HEK293 (cell line): Measurements from ENCODE around the gene DST.

ENCODE experiments used
- CTCF ChIA-PET: fragments of 350-600 bp; formaldehyde crosslinking; extraction: SDS; loops from one replicate; lab custom pipeline; 2021; ENCODE audit warnings: antibody characterized with exemption; lab: Yijun Ruan, JAX
- POLR2A ChIA-PET: fragments of 300-600 bp; formaldehyde crosslinking; extraction: SDS; loops from one replicate; lab custom pipeline; 2020; ENCODE audit warnings: antibody characterized with exemption, inconsistent platforms; lab: Yijun Ruan, JAX
- H3K27ac ChIP-seq: fragments of 200-500 bp; sonication (Bioruptor generic); 2 replicates; pipeline ENCODE4 v1.5.1; 2014; ENCODE audit warnings: low read depth, low read length, control low read depth, inconsistent platforms; ENCODE audit errors: extremely low read depth
- H3K36me3 ChIP-seq, 2 experiments: fragments of 200-500 bp in 1 of 2; sonication (Bioruptor generic) in 1 of 2; 1 replicate in 1 of 2; 2 replicates in 1 of 2; pipeline ENCODE4 v1.5.1; 2014 to 2017; ENCODE audit warnings: inconsistent platforms in 2 of 2, low read length in 2 of 2; ENCODE audit not compliant: control insufficient read depth in 2 of 2, insufficient read depth in 1 of 2
- H3K4me1 ChIP-seq: fragments of 200-500 bp; sonication (Bioruptor generic); 2 replicates; pipeline ENCODE4 v1.5.1; 2014; ENCODE audit warnings: mild to moderate bottlenecking, low read length, inconsistent platforms; ENCODE audit not compliant: control insufficient read depth, insufficient read depth
- H3K4me3 ChIP-seq: 2 replicates; pipeline ENCODE4 v1.5.1; 2011; ENCODE audit warnings: low read depth, mild to moderate bottlenecking, control low read depth, low read length, moderate library complexity
- H3K9me3 ChIP-seq: fragments of 200-500 bp; sonication (Bioruptor generic); 2 replicates; pipeline ENCODE4 v1.5.1; 2014; ENCODE audit warnings: low read depth, low read length, inconsistent platforms; ENCODE audit not compliant: control insufficient read depth, insufficient read depth
- KLF10 ChIP-seq: fragments of 450-650 bp; IDR thresholded peaks from 2 replicates; pipeline ENCODE4 v1.5.1; 2018; ENCODE audit warnings: missing biosample characterization, mild to moderate bottlenecking, missing genetic modification characterization
- PRDM4 ChIP-seq: fragments of 450-650 bp; formaldehyde crosslinking; IDR thresholded peaks from 2 replicates; pipeline ENCODE4 v1.5.1; 2017; ENCODE audit warnings: missing biosample characterization, missing genetic modification characterization
- TCF7L2 ChIP-seq: IDR thresholded peaks from 2 replicates; pipeline ENCODE4 v1.6.1; 2011; ENCODE audit warnings: low read depth, mild to moderate bottlenecking, inconsistent platforms, low read length, moderate library complexity, borderline replicate concordance
- YY2 ChIP-seq: fragments of 450-650 bp; formaldehyde crosslinking; IDR thresholded peaks from 2 replicates; pipeline ENCODE4 v1.5.1; 2016; ENCODE audit warnings: missing biosample characterization, missing genetic modification characterization
- ZBTB17 ChIP-seq: fragments of 450-650 bp; formaldehyde crosslinking; IDR thresholded peaks from 2 replicates; pipeline ENCODE4 v1.5.1; 2016; ENCODE audit warnings: missing biosample characterization, missing genetic modification characterization
- ZBTB26 ChIP-seq: fragments of 450-650 bp; formaldehyde crosslinking; optimal IDR thresholded peaks from 2 replicates; pipeline ENCODE3; 2016; ENCODE audit warnings: missing biosample characterization, mild to moderate bottlenecking, missing genetic modification characterization
- ZIC2 ChIP-seq: fragments of 450-650 bp; formaldehyde crosslinking; IDR thresholded peaks from 2 replicates; pipeline ENCODE4 v1.5.1; 2016; ENCODE audit warnings: missing biosample characterization, missing genetic modification characterization
- ZNF248 ChIP-seq: fragments of 450-650 bp; formaldehyde crosslinking; IDR thresholded peaks from 2 replicates; pipeline ENCODE4 v1.5.1; 2017; ENCODE audit warnings: missing biosample characterization, missing genetic modification characterization
- ZNF26 ChIP-seq: fragments of 450-650 bp; formaldehyde crosslinking; IDR thresholded peaks from 2 replicates; pipeline ENCODE4 v1.5.1; 2016; ENCODE audit warnings: missing biosample characterization, missing genetic modification characterization
- ZNF571 ChIP-seq: fragments of 450-650 bp; formaldehyde crosslinking; IDR thresholded peaks from 2 replicates; pipeline ENCODE4 v1.5.0; 2017; ENCODE audit warnings: missing biosample characterization, missing genetic modification characterization
- ZNF610 ChIP-seq: fragments of 450-650 bp; formaldehyde crosslinking; IDR thresholded peaks from 2 replicates; pipeline ENCODE4 v1.5.1; 2016; ENCODE audit warnings: missing biosample characterization, missing genetic modification characterization, borderline replicate concordance
- ZNF621 ChIP-seq: fragments of 450-650 bp; formaldehyde crosslinking; IDR thresholded peaks from 2 replicates; pipeline ENCODE4 v1.5.1; 2017; ENCODE audit warnings: missing biosample characterization, missing genetic modification characterization
- ZNF639 ChIP-seq: fragments of 450-650 bp; formaldehyde crosslinking; IDR thresholded peaks from 2 replicates; pipeline ENCODE4 v1.5.1; 2016; ENCODE audit warnings: missing biosample characterization, missing genetic modification characterization
- ZNF701 ChIP-seq: fragments of 450-650 bp; formaldehyde crosslinking; IDR thresholded peaks from 2 replicates; pipeline ENCODE4 v1.5.1; 2016; ENCODE audit warnings: missing biosample characterization, missing genetic modification characterization
- ZNF747 ChIP-seq: fragments of 450-650 bp; formaldehyde crosslinking; IDR thresholded peaks from 2 replicates; pipeline ENCODE4 v1.5.1; 2016; ENCODE audit warnings: missing biosample characterization, missing genetic modification characterization
- ZNF768 ChIP-seq: fragments of 450-650 bp; formaldehyde crosslinking; IDR thresholded peaks from 2 replicates; pipeline ENCODE4 v1.5.1; 2018; ENCODE audit warnings: missing biosample characterization, mild to moderate bottlenecking, missing genetic modification characterization
- TF ChIP-seq, protein P1 (sequence below): fragments of 450-650 bp; formaldehyde crosslinking; IDR thresholded peaks from 2 replicates; pipeline ENCODE4 v1.5.1; 2016; ENCODE audit warnings: missing biosample characterization, missing genetic modification characterization, low read depth
- TF ChIP-seq, protein P2 (sequence below): fragments of 450-650 bp; formaldehyde crosslinking; IDR thresholded peaks from 2 replicates; pipeline ENCODE4 v1.5.1; 2016; ENCODE audit warnings: missing biosample characterization, missing genetic modification characterization, low read depth
- TF ChIP-seq, protein P3 (sequence below): fragments of 450-650 bp; formaldehyde crosslinking; IDR thresholded peaks from 2 replicates; pipeline ENCODE4 v1.5.1; 2017; ENCODE audit warnings: missing biosample characterization, mild to moderate bottlenecking, missing genetic modification characterization, moderate library complexity

The DST gene

GRCh38 chr6:56491606-56492328 lies 150.9 kb downstream of the DST start (continued):
- TF ChIP-seq ZBTB17 (no peak), TCF7L2 (no peak), ZNF747 (tag by site-specific recombination) (no peak), ZNF768 (no peak), ZNF639 (tag by site-specific recombination) (peak; percentile 74), ZNF621 (tag by site-specific recombination) (no peak), KLF10 (tag by site-specific recombination) (no peak; the same call in 1 of the 2 replicates), ZNF26 (tag by site-specific recombination) (no peak), ZIC2 (tag by site-specific recombination) (no peak), ZNF248 (tag by site-specific recombination) (no peak)
- TF ChIP-seq, protein P1, sequence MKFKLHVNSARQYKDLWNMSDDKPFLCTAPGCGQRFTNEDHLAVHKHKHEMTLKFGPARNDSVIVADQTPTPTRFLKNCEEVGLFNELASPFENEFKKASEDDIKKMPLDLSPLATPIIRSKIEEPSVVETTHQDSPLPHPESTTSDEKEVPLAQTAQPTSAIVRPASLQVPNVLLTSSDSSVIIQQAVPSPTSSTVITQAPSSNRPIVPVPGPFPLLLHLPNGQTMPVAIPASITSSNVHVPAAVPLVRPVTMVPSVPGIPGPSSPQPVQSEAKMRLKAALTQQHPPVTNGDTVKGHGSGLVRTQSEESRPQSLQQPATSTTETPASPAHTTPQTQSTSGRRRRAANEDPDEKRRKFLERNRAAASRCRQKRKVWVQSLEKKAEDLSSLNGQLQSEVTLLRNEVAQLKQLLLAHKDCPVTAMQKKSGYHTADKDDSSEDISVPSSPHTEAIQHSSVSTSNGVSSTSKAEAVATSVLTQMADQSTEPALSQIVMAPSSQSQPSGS (tag by site-specific recombination) = no peak; the same call in 1 of the 2 replicates
- TF ChIP-seq, all 188 proteins: peak for 28

DNA sequence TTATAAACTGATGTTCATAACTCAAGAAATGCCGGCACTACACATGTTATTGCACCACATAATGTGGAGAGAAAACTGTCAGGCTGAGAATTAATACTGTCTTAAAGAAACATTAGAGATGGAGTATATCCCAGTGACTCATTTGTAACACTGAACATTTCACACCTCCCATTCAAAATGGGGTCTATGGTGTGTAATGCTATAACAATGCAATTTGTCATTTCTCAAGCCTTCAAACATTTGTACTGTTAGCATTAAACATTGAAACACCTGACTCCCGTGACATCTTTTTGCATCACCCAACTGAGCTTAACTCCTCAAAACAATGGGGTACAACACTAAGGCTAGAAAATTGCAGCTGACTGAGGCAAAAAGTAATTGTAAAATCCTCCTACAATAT lies 151.7 kb downstream of the DST start:
- Histone ChIP-seq H3K27ac (no peak overlapping the region), H3K36me3 (peaks cover 36 to 53% of the 10 kb centered on the region in 2 experiments)
- POLR2A ChIA-PET = no interaction called here
- TF ChIP-seq ZNF621 (tag by site-specific recombination) = no peak
- no peak for TF ChIP-seq KLF10 (tag by site-specific recombination)
- TF ChIP-seq ZNF747 (tag by site-specific recombination) = no peak
- no peak for TF ChIP-seq PRDM4 (tag by site-specific recombination)
- no peak for TF ChIP-seq ZNF571 (tag by site-specific recombination)
- no peak for TF ChIP-seq ZNF701 (tag by site-specific recombination)
- TF ChIP-seq YY2 = peak; percentile 50; the same call in 1 of the 2 replicates
- TF ChIP-seq, protein P2, sequence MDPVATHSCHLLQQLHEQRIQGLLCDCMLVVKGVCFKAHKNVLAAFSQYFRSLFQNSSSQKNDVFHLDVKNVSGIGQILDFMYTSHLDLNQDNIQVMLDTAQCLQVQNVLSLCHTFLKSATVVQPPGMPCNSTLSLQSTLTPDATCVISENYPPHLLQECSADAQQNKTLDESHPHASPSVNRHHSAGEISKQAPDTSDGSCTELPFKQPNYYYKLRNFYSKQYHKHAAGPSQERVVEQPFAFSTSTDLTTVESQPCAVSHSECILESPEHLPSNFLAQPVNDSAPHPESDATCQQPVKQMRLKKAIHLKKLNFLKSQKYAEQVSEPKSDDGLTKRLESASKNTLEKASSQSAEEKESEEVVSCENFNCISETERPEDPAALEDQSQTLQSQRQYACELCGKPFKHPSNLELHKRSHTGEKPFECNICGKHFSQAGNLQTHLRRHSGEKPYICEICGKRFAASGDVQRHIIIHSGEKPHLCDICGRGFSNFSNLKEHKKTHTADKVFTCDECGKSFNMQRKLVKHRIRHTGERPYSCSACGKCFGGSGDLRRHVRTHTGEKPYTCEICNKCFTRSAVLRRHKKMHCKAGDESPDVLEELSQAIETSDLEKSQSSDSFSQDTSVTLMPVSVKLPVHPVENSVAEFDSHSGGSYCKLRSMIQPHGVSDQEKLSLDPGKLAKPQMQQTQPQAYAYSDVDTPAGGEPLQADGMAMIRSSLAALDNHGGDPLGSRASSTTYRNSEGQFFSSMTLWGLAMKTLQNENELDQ (tag by site-specific recombination) = no peak
- TF ChIP-seq, protein P3, sequence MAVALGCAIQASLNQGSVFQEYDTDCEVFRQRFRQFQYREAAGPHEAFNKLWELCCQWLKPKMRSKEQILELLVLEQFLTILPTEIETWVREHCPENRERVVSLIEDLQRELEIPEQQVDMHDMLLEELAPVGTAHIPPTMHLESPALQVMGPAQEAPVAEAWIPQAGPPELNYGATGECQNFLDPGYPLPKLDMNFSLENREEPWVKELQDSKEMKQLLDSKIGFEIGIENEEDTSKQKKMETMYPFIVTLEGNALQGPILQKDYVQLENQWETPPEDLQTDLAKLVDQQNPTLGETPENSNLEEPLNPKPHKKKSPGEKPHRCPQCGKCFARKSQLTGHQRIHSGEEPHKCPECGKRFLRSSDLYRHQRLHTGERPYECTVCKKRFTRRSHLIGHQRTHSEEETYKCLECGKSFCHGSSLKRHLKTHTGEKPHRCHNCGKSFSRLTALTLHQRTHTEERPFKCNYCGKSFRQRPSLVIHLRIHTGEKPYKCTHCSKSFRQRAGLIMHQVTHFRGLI = no peak
- TF ChIP-seq ZBTB26 (tag by site-specific recombination) = no peak
- no peak for TF ChIP-seq ZNF610 (tag by site-specific recombination)

More for the DNA sequence above, 151.7 kb downstream of the DST start:
- Histone ChIP-seq H3K9me3 (no peaks in the 10 kb centered on the region), H3K4me3 (no peak overlapping the region), H3K4me1 (peaks cover 6% of the 10 kb centered on the region; the same call in 1 of the 2 replicates)
- CTCF ChIA-PET = interaction anchor here (0.7 to 2.7 kb wide), 4 partner anchors 22 to 447 kb away, joined by 3 to 7 read pairs (median 4); no protein-coding TSS in a partner anchor
